Naive thymus-derived CD4-positive, alpha-beta T cell (primary cell): ENCODE measurements around the gene RNF182. TPM values are rescaled to one million over a fixed set of nuclear protein-coding genes. Genes with fewer than 3 reads are reported as not detected.
A peak's percentile ranks its signal among the peaks of the same experiment; 100 is the strongest.

Experiments
- ATAC-seq: fragments of 150-1000 bp; cut with Tn5 transposase; 2 replicates; pipeline ENCODE4 v1.10.0; 2021; ENCODE audit warnings: mild to moderate bottlenecking, moderate library complexity
- CTCF ChIA-PET: fragments of 350-600 bp; sonication (Branson Sonifier 250); formaldehyde crosslinking; loops from one replicate; lab custom pipeline; 2021; ENCODE audit warnings: antibody characterized with exemption; lab: Charles Lee
- POLR2A ChIA-PET: fragments of 350-600 bp; sonication (Branson Sonifier 250); formaldehyde crosslinking; loops from one replicate; lab custom pipeline; 2021; ENCODE audit warnings: antibody characterized with exemption, inconsistent platforms; lab: Charles Lee
- DNase-seq, 9 donors: peaks; one replicate each; pipeline versions ENCODE4 v3.0.0 to v3.0.0-alpha.2; 2020 to 2022; ENCODE audit warnings: mixed read lengths in 1 of 9
- H3K27ac ChIP-seq: one replicate; pipeline ENCODE4 v1.7.0; 2013; ENCODE audit warnings: mild to moderate bottlenecking, low read depth, low read length, moderate library complexity
- H3K27me3 ChIP-seq, 2 donors: one replicate each; pipeline ENCODE4 v1.7.0; 2013; ENCODE audit warnings: low read length in 2 of 2, mild to moderate bottlenecking in 2 of 2, moderate library complexity in 2 of 2; ENCODE audit not compliant: control insufficient read depth in 2 of 2, insufficient read depth in 2 of 2
- H3K36me3 ChIP-seq, 3 experiments: 1 replicate in 2 of 3; 2 replicates in 1 of 3; pipeline ENCODE4 v1.7.0; 2013; ENCODE audit warnings: low read length in 3 of 3, mild to moderate bottlenecking in 3 of 3, moderate library complexity in 1 of 3; ENCODE audit not compliant: insufficient read depth in 3 of 3, control insufficient read depth in 2 of 3
- H3K4me1 ChIP-seq, 2 donors: one replicate each; pipeline ENCODE4 v1.7.0; 2013; ENCODE audit warnings: low read length in 2 of 2, mild to moderate bottlenecking in 2 of 2, moderate library complexity in 1 of 2; ENCODE audit not compliant: control insufficient read depth in 2 of 2, insufficient read depth in 2 of 2
- H3K4me3 ChIP-seq: 2 replicates; pipeline ENCODE4 v1.7.0; 2013; ENCODE audit warnings: mild to moderate bottlenecking, low read length
- H3K9me3 ChIP-seq, 3 experiments: 1 replicate in 2 of 3; 2 replicates in 1 of 3; pipeline ENCODE4 v1.7.0; 2013; ENCODE audit warnings: low read length in 3 of 3; ENCODE audit not compliant: control insufficient read depth in 2 of 3
- H3K27ac Mint-ChIP-seq, 9 donors: one replicate each; pipeline ENCODE4 v1.8.0; 2020 to 2022; ENCODE audit warnings: mixed read lengths in 9 of 9, mild to moderate bottlenecking in 8 of 9, moderate library complexity in 5 of 9, inconsistent platforms in 2 of 9
- H3K27me3 Mint-ChIP-seq, 5 donors: one replicate each; pipeline ENCODE4 v1.8.0; 2021 to 2022; ENCODE audit warnings: mixed read lengths in 5 of 5, mild to moderate bottlenecking in 1 of 5
- H3K36me3 Mint-ChIP-seq, 5 donors: one replicate each; pipeline ENCODE4 v1.8.0; 2020 to 2022; ENCODE audit warnings: mixed read lengths in 5 of 5, mild to moderate bottlenecking in 3 of 5, inconsistent platforms in 1 of 5
- H3K4me1 Mint-ChIP-seq, 7 donors: one replicate each; pipeline ENCODE4 v1.8.0; 2020 to 2022; ENCODE audit warnings: mixed read lengths in 7 of 7, mild to moderate bottlenecking in 3 of 7, inconsistent platforms in 1 of 7
- H3K4me3 Mint-ChIP-seq, 10 donors: one replicate each; pipeline ENCODE4 v1.8.0; 2020 to 2022; ENCODE audit warnings: mild to moderate bottlenecking in 10 of 10, mixed read lengths in 10 of 10, moderate library complexity in 6 of 10, inconsistent platforms in 2 of 10
- H3K9me3 Mint-ChIP-seq, 11 donors: one replicate each; pipeline ENCODE4 v1.8.0; 2020 to 2022; ENCODE audit warnings: mixed read lengths in 11 of 11, mild to moderate bottlenecking in 4 of 11, inconsistent platforms in 1 of 11, moderate library complexity in 1 of 11
- intact Hi-C, 2 donors: fragments of 100-400 bp; cut with micrococcal nuclease; formaldehyde crosslinking; loops; one replicate each; pipeline ENCODE4 v1.15.1; 2023
- polyA plus RNA-seq, 2 donors: library from polyadenylated mRNA; unstranded; fragments of 300-500 nt; fragmentation: Illumina TruSeq; gene quantifications; one replicate each; pipeline ENCODE4 v1.2.3, GENCODE V29; 2021
- total RNA-seq, 6 experiments: library from RNA in 5 of 6; stranded (reverse) in 5 of 6; gene quantifications; 1 replicate in 5 of 6; 2 replicates in 1 of 6; pipeline ENCODE4 v1.2.3 and lab custom pipeline; 2021 to 2026

The RNF182 gene
- total and polyA plus RNA-seq, 7 experiments from 2014 or later: not detected

- Mint-ChIP-seq H3K27ac (no peak overlapping the region), H3K27me3 (peaks cover 38 to 58% (median 48%) of the 10 kb centered on the region in 5 donors), H3K4me1 (no peaks in the 10 kb centered on the region), H3K36me3 (no peaks in the 10 kb centered on the region), H3K9me3 (no peaks in the 10 kb centered on the region), H3K4me3 (no peak overlapping the region)
- Histone ChIP-seq H3K27ac (no peak overlapping the region), H3K27me3 (peaks cover 0 to 3% of the 10 kb centered on the region in 2 donors), H3K36me3 (no peaks in the 10 kb centered on the region), H3K4me3 (no peak overlapping the region), H3K9me3 (no peaks in the 10 kb centered on the region), H3K4me1 (no peaks in the 10 kb centered on the region)
- ChIA-PET CTCF (no interaction called here), POLR2A (no interaction called here)
- no peak for ATAC-seq
- intact Hi-C loops: no loop called here
- DNase-seq: no peak
Observed at GRCh38 chr6:13980534-13980933, 55.8 kb downstream of the RNF182 start.

DNA sequence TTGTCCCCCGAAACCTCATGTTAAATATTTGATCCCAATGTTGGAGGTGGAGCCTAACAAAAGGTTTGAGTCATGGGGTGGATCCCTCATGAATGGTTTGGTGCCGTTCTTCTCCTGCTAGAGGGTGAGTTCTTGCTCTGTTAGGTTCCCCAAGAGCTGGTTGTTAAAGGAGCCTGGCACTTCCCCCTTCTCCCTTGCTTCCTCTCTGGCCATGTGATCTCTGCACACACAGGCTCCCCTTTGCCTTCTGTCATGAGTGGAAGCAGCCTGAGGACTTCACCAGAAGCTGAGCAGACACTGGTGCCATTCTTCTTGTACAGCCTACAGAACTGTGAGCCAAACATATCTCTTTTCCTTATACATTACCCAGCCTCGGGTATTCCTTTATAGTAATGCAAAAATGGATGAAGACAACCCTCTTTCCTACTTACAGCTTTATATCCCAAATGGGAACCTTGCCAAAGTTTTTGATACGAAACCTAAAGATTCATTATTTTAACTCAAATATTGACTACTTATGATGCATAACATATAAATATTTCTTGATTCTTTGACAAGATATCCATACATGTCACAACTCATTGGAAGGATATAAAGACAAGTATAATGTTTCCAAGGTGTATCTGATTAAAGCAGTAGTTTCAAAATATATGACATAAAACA is 61.0 kb downstream of the RNF182 start:
- H3K4me1 Mint-ChIP-seq: peaks cover 0 to 5% (median 0%) of the 10 kb centered on the region in 7 donors
- H3K27ac Mint-ChIP-seq: no peak overlapping the region
- Histone ChIP-seq H3K9me3 (no peaks in the 10 kb centered on the region), H3K27me3 (peaks cover 0 to 3% of the 10 kb centered on the region in 2 donors), H3K4me3 (no peak overlapping the region), H3K27ac (no peak overlapping the region), H3K4me1 (no peaks in the 10 kb centered on the region), H3K36me3 (no peaks in the 10 kb centered on the region)
- peaks cover 58 to 74% (median 62%) of the 10 kb centered on the region in 5 donors for H3K27me3 Mint-ChIP-seq
- no peak for DNase-seq
- CTCF ChIA-PET: no interaction called here
- H3K4me3 Mint-ChIP-seq: no peak overlapping the region
- POLR2A ChIA-PET: no interaction called here
- peak; percentile 29 for ATAC-seq
- no peaks in the 10 kb centered on the region for H3K9me3 Mint-ChIP-seq
- intact Hi-C loops: no loop called here
- no peaks in the 10 kb centered on the region for H3K36me3 Mint-ChIP-seq

- H3K27me3 Mint-ChIP-seq: peaks cover 49 to 72% (median 55%) of the 10 kb centered on the region in 5 donors
- no peak for ATAC-seq
- no peaks in the 10 kb centered on the region for H3K9me3 Mint-ChIP-seq
Observed at GRCh38 chr6:13986700-13987399, 62.1 kb downstream of the RNF182 start.

DNA sequence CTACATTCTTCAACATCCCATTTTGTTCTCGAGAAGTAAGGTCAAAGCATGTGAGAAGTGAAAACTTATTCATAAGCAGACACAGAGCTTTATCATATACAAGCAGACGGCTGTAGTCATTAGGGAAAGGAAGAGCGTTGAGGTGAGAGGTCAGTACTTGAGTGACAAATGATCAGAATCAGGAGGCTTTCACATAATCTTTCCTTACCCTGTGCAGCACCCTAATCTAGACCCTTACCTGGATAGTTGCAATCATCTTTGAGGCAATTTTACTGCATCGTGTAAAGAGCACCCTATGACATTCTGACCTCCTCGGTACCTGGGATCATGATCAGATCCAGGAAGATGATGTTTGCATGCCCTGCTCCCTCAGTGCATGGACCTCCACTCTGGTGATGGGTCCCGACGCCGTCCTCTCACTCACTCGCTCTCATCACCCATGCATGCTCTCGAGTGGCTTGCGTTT is 62.7 kb downstream of the RNF182 start:
- Histone ChIP-seq H3K4me1 (no peaks in the 10 kb centered on the region), H3K4me3 (no peak overlapping the region), H3K9me3 (no peaks in the 10 kb centered on the region), H3K27ac (no peak overlapping the region), H3K36me3 (no peaks in the 10 kb centered on the region), H3K27me3 (peaks cover 0 to 3% of the 10 kb centered on the region in 2 donors)
- Mint-ChIP-seq H3K36me3 (no peaks in the 10 kb centered on the region), H3K4me1 (peaks cover 0 to 5% (median 0%) of the 10 kb centered on the region in 7 donors), H3K9me3 (no peaks in the 10 kb centered on the region), H3K27ac (no peak overlapping the region), H3K4me3 (no peak overlapping the region), H3K27me3 (peaks cover 43 to 66% (median 51%) of the 10 kb centered on the region in 5 donors)
- no peak for DNase-seq
- ChIA-PET POLR2A (no interaction called here), CTCF (no interaction called here)
- ATAC-seq: no peak
- intact Hi-C loops: no loop called here

More at GRCh38 chr6:13986700-13987399, 62.1 kb downstream of the RNF182 start:
- H3K27ac Mint-ChIP-seq: no peak overlapping the region
- Histone ChIP-seq H3K4me1 (no peaks in the 10 kb centered on the region), H3K9me3 (no peaks in the 10 kb centered on the region), H3K27me3 (peaks cover 0 to 3% of the 10 kb centered on the region in 2 donors), H3K27ac (no peak overlapping the region), H3K4me3 (no peak overlapping the region), H3K36me3 (no peaks in the 10 kb centered on the region)
- POLR2A ChIA-PET: no interaction called here
- no peaks in the 10 kb centered on the region for H3K36me3 Mint-ChIP-seq
- no peak overlapping the region for H3K4me3 Mint-ChIP-seq
- intact Hi-C loops: no loop called here
- DNase-seq: no peak
- CTCF ChIA-PET: no interaction called here
- peaks cover 0 to 5% (median 0%) of the 10 kb centered on the region in 7 donors for H3K4me1 Mint-ChIP-seq

- Histone ChIP-seq H3K4me1 (no peaks in the 10 kb centered on the region), H3K27ac (no peak overlapping the region), H3K27me3 (peaks cover 0 to 1% of the 10 kb centered on the region in 2 donors), H3K4me3 (no peak overlapping the region), H3K36me3 (no peaks in the 10 kb centered on the region), H3K9me3 (no peaks in the 10 kb centered on the region)
- Mint-ChIP-seq H3K36me3 (no peaks in the 10 kb centered on the region), H3K9me3 (no peaks in the 10 kb centered on the region), H3K4me1 (peaks cover 0 to 5% (median 0%) of the 10 kb centered on the region in 7 donors), H3K27ac (no peak overlapping the region), H3K27me3 (peaks cover 42 to 69% (median 52%) of the 10 kb centered on the region in 5 donors), H3K4me3 (no peak overlapping the region)
- intact Hi-C loops: no loop called here
- POLR2A ChIA-PET: no interaction called here
- ATAC-seq (no peak), DNase-seq (no peak)
- CTCF ChIA-PET: interaction anchor here (0.5 kb wide), 1 partner anchor 57 kb away, joined by 3 read pairs; no protein-coding TSS in a partner anchor
Observed at GRCh38 chr6:13988049-13988738, 63.4 kb downstream of the RNF182 start.

GRCh38 chr6:13988908-13989307 is 64.2 kb downstream of the RNF182 start:
- Histone ChIP-seq H3K36me3 (no peaks in the 10 kb centered on the region), H3K4me3 (no peak overlapping the region), H3K4me1 (no peaks in the 10 kb centered on the region), H3K9me3 (no peaks in the 10 kb centered on the region), H3K27me3 (no peaks in the 10 kb centered on the region), H3K27ac (no peak overlapping the region)
- H3K27ac Mint-ChIP-seq: no peak overlapping the region
- no peaks in the 10 kb centered on the region for H3K9me3 Mint-ChIP-seq
- H3K4me3 Mint-ChIP-seq: no peak overlapping the region
- intact Hi-C loops: no loop called here
- ChIA-PET CTCF (interaction anchor here (0.6 to 0.7 kb wide), 2 partner anchors 52 to 222 kb away, joined by 3 read pairs; no protein-coding TSS in a partner anchor), POLR2A (no interaction called here)
- DNase-seq (no peak), ATAC-seq (no peak)
- peaks cover 42 to 67% (median 51%) of the 10 kb centered on the region in 5 donors for H3K27me3 Mint-ChIP-seq
- no peaks in the 10 kb centered on the region for H3K36me3 Mint-ChIP-seq
- H3K4me1 Mint-ChIP-seq: peaks cover 0 to 5% (median 0%) of the 10 kb centered on the region in 7 donors
